BLaER1 (cell line): ENCODE results near the gene HEATR1.
A peak's percentile ranks its signal among the peaks of the same experiment; 100 is the strongest.

Experiments
- H3K27ac ChIP-seq: shearing (Covaris generic); formaldehyde crosslinking; 2 replicates; pipeline ENCODE4 v1.8.1; 2022
- H3K27me3 ChIP-seq: shearing (Covaris generic); formaldehyde crosslinking; 2 replicates; pipeline ENCODE4 v1.8.1; 2022
- H3K36me3 ChIP-seq: shearing (Covaris generic); formaldehyde crosslinking; 2 replicates; pipeline ENCODE4 v1.8.1; 2022
- H3K4me1 ChIP-seq: shearing (Covaris generic); formaldehyde crosslinking; 2 replicates; pipeline ENCODE4 v1.8.1; 2022
- H3K4me2 ChIP-seq: shearing (Covaris generic); formaldehyde crosslinking; 2 replicates; pipeline ENCODE4 v1.8.1; 2022
- H3K4me3 ChIP-seq: shearing (Covaris generic); formaldehyde crosslinking; 2 replicates; pipeline ENCODE4 v1.8.1; 2022
- H3K9ac ChIP-seq: shearing (Covaris generic); formaldehyde crosslinking; 2 replicates; pipeline ENCODE4 v1.8.1; 2022
- H3K9me3 ChIP-seq: shearing (Covaris generic); formaldehyde crosslinking; 2 replicates; pipeline ENCODE4 v1.8.1; 2022
- H4K20me1 ChIP-seq: shearing (Covaris generic); formaldehyde crosslinking; 2 replicates; pipeline ENCODE4 v1.8.1; 2022
- Cebpa-rat ChIP-seq: shearing (Covaris generic); IDR thresholded peaks from 2 replicates; pipeline ENCODE4 v1.8.1; 2022

The HEATR1 gene

GRCh38 chr1:236502972-236503639 lies 101.2 kb downstream of the HEATR1 start:
- no peaks in the 10 kb centered on the region for H3K9me3 ChIP-seq
- no peaks in the 10 kb centered on the region for H3K36me3 ChIP-seq
- H3K27ac ChIP-seq = peak overlapping the region; percentile 18; the same call in 1 of the 2 replicates
- no peak overlapping the region for H3K9ac ChIP-seq
- no peak overlapping the region for H3K4me3 ChIP-seq
- no peaks in the 10 kb centered on the region for H3K27me3 ChIP-seq
- peak overlapping the region; percentile 51 for H3K4me2 ChIP-seq
- H3K4me1 ChIP-seq = peaks cover 11% of the 10 kb centered on the region; the same call in 1 of the 2 replicates
- H4K20me1 ChIP-seq = no peaks in the 10 kb centered on the region
- no peak for TF ChIP-seq Cebpa-rat

GRCh38 chr1:236502579-236502971 lies 101.7 kb downstream of the HEATR1 start:
- no peak for TF ChIP-seq Cebpa-rat

GRCh38 chr1:236501093-236501492 lies 103.2 kb downstream of the HEATR1 start:
- no peak overlapping the region for H3K9ac ChIP-seq
- H3K4me1 ChIP-seq = peaks cover 11% of the 10 kb centered on the region; the same call in 1 of the 2 replicates
- no peak for TF ChIP-seq Cebpa-rat
- no peaks in the 10 kb centered on the region for H3K36me3 ChIP-seq
- H3K4me2 ChIP-seq = no peak overlapping the region
- no peak overlapping the region for H3K27ac ChIP-seq
- H3K27me3 ChIP-seq = no peaks in the 10 kb centered on the region
- H4K20me1 ChIP-seq = no peaks in the 10 kb centered on the region
- no peaks in the 10 kb centered on the region for H3K9me3 ChIP-seq
- H3K4me3 ChIP-seq = no peak overlapping the region

More at GRCh38 chr1:236502579-236502971, 101.7 kb downstream of the HEATR1 start:
- Histone ChIP-seq H3K4me3 (no peak overlapping the region), H3K9ac (no peak overlapping the region), H3K36me3 (no peaks in the 10 kb centered on the region), H3K4me1 (peaks cover 11% of the 10 kb centered on the region; the same call in 1 of the 2 replicates), H3K27me3 (no peaks in the 10 kb centered on the region), H3K9me3 (no peaks in the 10 kb centered on the region), H3K27ac (no peak overlapping the region), H3K4me2 (peak overlapping the region; percentile 51; the same call in 1 of the 2 replicates), H4K20me1 (no peaks in the 10 kb centered on the region)
